Chondrocyte (in vitro differentiated cells): ENCODE results near the gene EXOSC5. TPM values are rescaled to one million over a fixed set of nuclear protein-coding genes. Genes with fewer than 3 reads are reported as not detected.

Experiments used
- DNase-seq: peaks from one replicate; pipeline ENCODE4 v3.0.0; 2021; ENCODE audit warnings: mixed read lengths, low spot score
- H3K27ac Mint-ChIP-seq: one replicate; pipeline ENCODE4 v1.8.0; 2021; ENCODE audit warnings: mild to moderate bottlenecking, moderate library complexity, mixed read lengths; ENCODE audit not compliant: unreplicated experiment
- H3K27me3 Mint-ChIP-seq: 2 replicates; pipeline ENCODE4 v1.8.0; 2021; ENCODE audit warnings: low read depth, mixed read lengths
- H3K36me3 Mint-ChIP-seq: 2 replicates; pipeline ENCODE4 v1.8.0; 2021; ENCODE audit warnings: low read depth, mixed read lengths
- H3K4me1 Mint-ChIP-seq: 2 replicates; pipeline ENCODE4 v1.8.0; 2021; ENCODE audit warnings: low read depth, mild to moderate bottlenecking, mixed read lengths
- H3K4me3 Mint-ChIP-seq: one replicate; pipeline ENCODE4 v1.8.0; 2021; ENCODE audit warnings: mild to moderate bottlenecking, moderate library complexity, mixed read lengths; ENCODE audit not compliant: unreplicated experiment
- H3K9me3 Mint-ChIP-seq: 2 replicates; pipeline ENCODE4 v1.8.0; 2021; ENCODE audit warnings: low read depth, mixed read lengths
- CTCF ChIP-seq: fragments of 200-600 bp; sonication (generic); IDR thresholded peaks from 2 replicates; pipeline ENCODE4 v1.5.0; 2021; ENCODE audit warnings: antibody characterized with exemption, mild to moderate bottlenecking, moderate library complexity
- total RNA-seq: library from RNA; stranded (reverse); gene quantifications from 3 replicates; pipeline ENCODE4 v1.2.1, GENCODE V29; 2021

Gene EXOSC5
- total RNA-seq, 1 donor from 2014 or later, result 5.5 TPM

- H3K36me3 Mint-ChIP-seq, result peaks cover 3% of the 10 kb centered on the region
- H3K27me3 Mint-ChIP-seq, result no peaks in the 10 kb centered on the region
- no peaks in the 10 kb centered on the region for H3K9me3 Mint-ChIP-seq
- DNase-seq, result no peak
- H3K27ac Mint-ChIP-seq, result no peak overlapping the region
- peaks cover 10% of the 10 kb centered on the region for H3K4me1 Mint-ChIP-seq
- no peak for TF ChIP-seq CTCF
- no peak overlapping the region for H3K4me3 Mint-ChIP-seq
Measured at GRCh38 chr19:41408256-41408655, 11.1 kb upstream of the EXOSC5 start.

- no peak for DNase-seq
- Mint-ChIP-seq H3K9me3 (no peaks in the 10 kb centered on the region), H3K4me3 (no peak overlapping the region), H3K4me1 (peaks cover 10% of the 10 kb centered on the region), H3K27me3 (no peaks in the 10 kb centered on the region), H3K27ac (no peak overlapping the region), H3K36me3 (peaks cover 3% of the 10 kb centered on the region)
- no peak for TF ChIP-seq CTCF
Measured at GRCh38 chr19:41407271-41407670, 10.1 kb upstream of the EXOSC5 start.

GRCh38 chr19:41405776-41406175, 8.6 kb upstream of the EXOSC5 start:
- H3K9me3 Mint-ChIP-seq, result no peaks in the 10 kb centered on the region
- no peaks in the 10 kb centered on the region for H3K27me3 Mint-ChIP-seq
- DNase-seq, result no peak
- no peak overlapping the region for H3K27ac Mint-ChIP-seq
- no peak for TF ChIP-seq CTCF
- no peak overlapping the region for H3K4me3 Mint-ChIP-seq
- peaks cover 10% of the 10 kb centered on the region for H3K4me1 Mint-ChIP-seq
- H3K36me3 Mint-ChIP-seq, result no peaks in the 10 kb centered on the region

- no peaks in the 10 kb centered on the region for H3K9me3 Mint-ChIP-seq
Measured at GRCh38 chr19:41403181-41403970, 6.2 kb upstream of the EXOSC5 start.

GRCh38 chr19:41402010-41402409, 4.9 kb upstream of the EXOSC5 start:
- no peaks in the 10 kb centered on the region for H3K36me3 Mint-ChIP-seq
- H3K27ac Mint-ChIP-seq, result no peak overlapping the region
- no peak for TF ChIP-seq CTCF
- DNase-seq, result no peak
- no peaks in the 10 kb centered on the region for H3K9me3 Mint-ChIP-seq
- no peaks in the 10 kb centered on the region for H3K27me3 Mint-ChIP-seq
- H3K4me3 Mint-ChIP-seq, result no peak overlapping the region
- peaks cover 21% of the 10 kb centered on the region for H3K4me1 Mint-ChIP-seq

More at GRCh38 chr19:41403181-41403970, 6.2 kb upstream of the EXOSC5 start:
- TF ChIP-seq CTCF, result no peak
- Mint-ChIP-seq H3K4me1 (peaks cover 15% of the 10 kb centered on the region), H3K4me3 (no peak overlapping the region), H3K27me3 (no peaks in the 10 kb centered on the region), H3K27ac (no peak overlapping the region), H3K36me3 (no peaks in the 10 kb centered on the region)
- no peak for DNase-seq
